Mesothelial cell of epicardium (in vitro differentiated cells): ENCODE measurements around the gene XYLT1. TPM values are rescaled to one million over a fixed set of nuclear protein-coding genes. Genes with fewer than 3 reads are reported as not detected.

ENCODE experiments used
- DNase-seq, 2 experiments: peaks; one replicate each; pipeline ENCODE4 v3.0.0; 2021; ENCODE audit warnings: low spot score in 2 of 2; ENCODE audit not compliant: unreplicated experiment in 2 of 2
- H3K27ac Mint-ChIP-seq: 2 replicates; pipeline ENCODE4 v1.8.0; 2021; ENCODE audit warnings: mixed read lengths
- H3K27me3 Mint-ChIP-seq: 2 replicates; pipeline ENCODE4 v1.8.0; 2021; ENCODE audit warnings: low read depth, mixed read lengths
- H3K36me3 Mint-ChIP-seq: 2 replicates; pipeline ENCODE4 v1.8.0; 2021; ENCODE audit warnings: mixed read lengths
- H3K4me1 Mint-ChIP-seq: 2 replicates; pipeline ENCODE4 v1.8.0; 2021; ENCODE audit warnings: mixed read lengths
- H3K4me3 Mint-ChIP-seq: 2 replicates; pipeline ENCODE4 v1.8.0; 2021; ENCODE audit warnings: mild to moderate bottlenecking, moderate library complexity, mixed read lengths
- H3K9me3 Mint-ChIP-seq: 2 replicates; pipeline ENCODE4 v1.8.0; 2021; ENCODE audit warnings: mixed read lengths
- CTCF ChIP-seq: fragments of 200-600 bp; sonication (generic); IDR thresholded peaks from one replicate; pipeline ENCODE4 v1.5.0; 2021; ENCODE audit warnings: antibody characterized with exemption; ENCODE audit not compliant: unreplicated experiment
- total RNA-seq: library from RNA; stranded (reverse); gene quantifications from 3 replicates; pipeline ENCODE4 v1.2.1, GENCODE V29; 2021

XYLT1 gene
- total RNA-seq, 1 donor from 2014 or later = 15.2 TPM

DNA sequence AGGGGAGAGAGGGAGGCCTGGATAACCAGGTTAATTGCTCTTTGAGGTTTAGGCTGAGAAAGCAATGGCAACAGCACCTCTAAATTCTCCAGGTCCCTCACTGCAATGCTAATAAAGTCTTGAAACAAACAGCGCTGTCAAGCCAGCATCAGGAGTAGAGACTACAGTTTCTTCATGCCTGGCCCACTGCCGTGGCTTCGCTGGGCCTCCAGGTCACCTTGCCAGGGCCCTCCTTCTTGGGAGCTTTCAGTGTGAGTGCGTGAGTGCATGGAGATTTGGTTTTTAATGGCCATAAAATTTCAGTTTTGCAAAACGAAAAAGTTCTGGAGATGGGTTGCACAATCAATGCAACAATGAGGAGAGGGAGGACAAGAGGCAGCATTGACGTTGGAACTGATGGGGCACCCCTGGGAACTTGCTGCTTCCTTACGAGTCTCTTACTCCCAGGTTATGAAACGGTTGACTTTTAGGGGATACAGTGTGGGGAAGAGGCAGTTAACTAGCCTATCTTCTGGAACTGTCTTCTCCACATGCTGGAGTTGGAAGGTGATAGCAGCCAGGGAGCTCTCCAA, 229.4 kb downstream of the XYLT1 start:
- Mint-ChIP-seq H3K27me3 (peaks cover 2% of the 10 kb centered on the region), H3K27ac (no peak overlapping the region), H3K4me1 (peaks cover 9% of the 10 kb centered on the region), H3K36me3 (no peaks in the 10 kb centered on the region), H3K9me3 (peaks cover 3% of the 10 kb centered on the region), H3K4me3 (no peak overlapping the region)
- no peak for TF ChIP-seq CTCF
- no peak for DNase-seq

- no peak for TF ChIP-seq CTCF
- no peak overlapping the region for H3K4me3 Mint-ChIP-seq
- peaks cover 2% of the 10 kb centered on the region for H3K27me3 Mint-ChIP-seq
- H3K27ac Mint-ChIP-seq = no peak overlapping the region
- DNase-seq = no peak
- H3K9me3 Mint-ChIP-seq = peaks cover 3% of the 10 kb centered on the region
- no peaks in the 10 kb centered on the region for H3K36me3 Mint-ChIP-seq
- H3K4me1 Mint-ChIP-seq = no peaks in the 10 kb centered on the region
These were observed 232.3 kb downstream of the XYLT1 start for GRCh38 chr16:17238285-17239028.

GRCh38 chr16:17237350-17237944, 233.3 kb downstream of the XYLT1 start:
- Mint-ChIP-seq H3K9me3 (peaks cover 3% of the 10 kb centered on the region), H3K27ac (no peak overlapping the region), H3K36me3 (no peaks in the 10 kb centered on the region), H3K4me3 (no peak overlapping the region), H3K4me1 (no peaks in the 10 kb centered on the region), H3K27me3 (no peaks in the 10 kb centered on the region)
- no peak for DNase-seq
- no peak for TF ChIP-seq CTCF

DNA sequence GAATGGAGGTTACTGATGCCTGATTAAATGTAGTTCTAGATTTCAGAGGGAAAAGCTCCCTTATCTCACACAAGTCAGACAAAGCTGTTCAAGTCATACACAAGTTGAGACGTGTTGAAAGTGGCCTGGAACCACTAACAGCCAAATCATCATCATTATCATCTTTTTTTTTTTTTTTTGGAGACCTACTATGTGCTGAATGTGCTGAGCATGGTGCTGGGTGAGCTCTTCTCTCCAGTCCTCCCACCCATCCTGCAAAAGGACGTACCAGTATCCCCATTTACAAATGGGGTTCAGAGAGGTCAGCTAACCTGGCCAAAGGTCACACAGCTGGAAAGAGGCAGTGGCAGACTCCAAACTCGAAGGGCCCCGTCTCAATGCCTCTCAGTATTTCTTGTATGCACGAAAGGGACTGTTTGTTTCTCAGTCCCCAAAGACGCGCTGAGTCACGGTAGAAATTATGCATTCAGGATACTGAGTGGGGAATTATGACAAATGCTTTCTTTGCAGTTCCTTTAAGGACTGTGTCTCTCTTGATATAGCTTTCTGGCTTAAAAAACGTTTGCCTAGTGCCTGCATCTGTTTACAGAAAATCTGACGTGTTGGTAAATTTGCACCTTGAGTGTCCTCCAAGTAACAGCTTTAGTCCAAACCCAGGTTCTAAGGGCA, 235.5 kb downstream of the XYLT1 start:
- no peaks in the 10 kb centered on the region for H3K4me1 Mint-ChIP-seq

More for the DNA sequence above, 235.5 kb downstream of the XYLT1 start:
- Mint-ChIP-seq H3K36me3 (no peaks in the 10 kb centered on the region), H3K27me3 (no peaks in the 10 kb centered on the region), H3K9me3 (peaks cover 3% of the 10 kb centered on the region), H3K4me3 (no peak overlapping the region), H3K27ac (no peak overlapping the region)
- no peak for TF ChIP-seq CTCF
- no peak for DNase-seq
